Smooth muscle cell (in vitro differentiated cells): Measurements from ENCODE around the gene FLAD1. TPM values are rescaled to one million over a fixed set of nuclear protein-coding genes. Genes with fewer than 3 reads are reported as not detected.

Experiments
- DNase-seq: peaks from one replicate; lab custom pipeline; 2025; ENCODE audit not compliant: unreplicated experiment; lab: John Stamatoyannopoulos, UW
- H2AFZ ChIP-seq: fragments of 200-600 bp; sonication (generic); 2 replicates; pipeline ENCODE4 v1.6.0; 2016; ENCODE audit warnings: antibody characterized with exemption, low read depth, mild to moderate bottlenecking
- H3F3A ChIP-seq: fragments of 200-600 bp; sonication (generic); 2 replicates; pipeline ENCODE4 v1.6.0; 2017; ENCODE audit warnings: antibody characterized with exemption, low read depth
- H3K27ac ChIP-seq: fragments of 200-600 bp; sonication (generic); 2 replicates; pipeline ENCODE4 v1.5.1; 2016; ENCODE audit warnings: low read depth, mild to moderate bottlenecking
- H3K27me3 ChIP-seq: fragments of 200-600 bp; sonication (generic); 2 replicates; pipeline ENCODE4 v1.6.1; 2016; ENCODE audit warnings: low read depth, mild to moderate bottlenecking
- H3K36me3 ChIP-seq: fragments of 200-600 bp; sonication (generic); 2 replicates; pipeline ENCODE4 v1.5.1; 2016; ENCODE audit warnings: low read depth
- H3K4me1 ChIP-seq: fragments of 200-600 bp; sonication (generic); 2 replicates; pipeline ENCODE4 v1.5.1; 2016; ENCODE audit warnings: low read depth
- H3K4me2 ChIP-seq: fragments of 200-600 bp; sonication (generic); 2 replicates; pipeline ENCODE4 v1.6.0; 2016; ENCODE audit warnings: mild to moderate bottlenecking
- H3K4me3 ChIP-seq: fragments of 200-600 bp; sonication (generic); 2 replicates; pipeline ENCODE4 v1.5.1; 2016; ENCODE audit warnings: mild to moderate bottlenecking
- H3K79me2 ChIP-seq: fragments of 200-600 bp; sonication (generic); 2 replicates; pipeline ENCODE4 v1.6.0; 2016; ENCODE audit warnings: low read depth, mild to moderate bottlenecking
- H3K9ac ChIP-seq: fragments of 200-600 bp; sonication (generic); 2 replicates; pipeline ENCODE4 v1.6.0; 2016; ENCODE audit warnings: low read depth
- H3K9me3 ChIP-seq: fragments of 200-600 bp; sonication (generic); replicated peaks from 2 replicates; pipeline ENCODE4 v1.5.1; 2016; ENCODE audit warnings: low read depth
- H4K20me1 ChIP-seq: fragments of 200-600 bp; sonication (generic); 2 replicates; pipeline ENCODE4 v1.6.0; 2016; ENCODE audit warnings: low read depth
- CTCF ChIP-seq: fragments of 200-600 bp; sonication (generic); IDR thresholded peaks from 2 replicates; pipeline ENCODE4 v1.5.1; 2017; ENCODE audit warnings: borderline replicate concordance, mild to moderate bottlenecking, antibody characterized with exemption; ENCODE audit not compliant: insufficient read depth, poor library complexity, severe bottlenecking
- WGBS: methylation state at CpG from one replicate; pipeline ENCODE4 v1.1.7; 2016; ENCODE audit warnings: low lambda C conversion rate; 5-methylcytosine and 5-hydroxymethylcytosine counted together
- polyA plus RNA-seq: library from polyadenylated mRNA; unstranded; fragments of >200 nt; fragmentation: Nextera tagmentation; extraction: Ambion mirVana; gene quantifications from 2 replicates; pipeline ENCODE4 v1.2.1, GENCODE V29; 2016
- total RNA-seq: library from RNA; depleted of rRNA; stranded (reverse); fragments of >200 nt; gene quantifications from 2 replicates; pipeline ENCODE4 v1.2.3, GENCODE V29; 2014

FLAD1 gene
- 30.7 and 31.1 TPM in 2 replicates for total RNA-seq
- 51.4 and 52.1 TPM in 2 replicates for polyA plus RNA-seq

- Histone ChIP-seq H4K20me1 (no peaks in the 10 kb centered on the region), H3K27me3 (no peaks in the 10 kb centered on the region), H3K4me3 (peak within 1 kb of the TSS; percentile 74), H3K4me2 (peak within 1 kb of the TSS; percentile 100), H2AFZ (peak within 1 kb of the TSS; percentile 86), H3K4me1 (peaks cover 9% of the 10 kb centered on the region), H3K36me3 (no peaks in the 10 kb centered on the region), H3K9ac (peak within 1 kb of the TSS; percentile 82), H3K27ac (peak within 1 kb of the TSS; percentile 12), H3F3A (no peaks in the 10 kb centered on the region), H3K79me2 (peaks cover 34% of the 10 kb centered on the region), H3K9me3 (no peaks in the 10 kb centered on the region)
- WGBS: under 1% methylated on average over 26 of the region's 26 CpGs
- peak; percentile 74 for DNase-seq
- no peak for TF ChIP-seq CTCF
Measured at GRCh38 chr1:154982897-154983648, at the start of gene FLAD1. FLAD1 (plus strand) TSS chr1:154983344; CDS start chr1:154983695, 351 bp downstream.

- Histone ChIP-seq H3K9me3 (no peaks in the 10 kb centered on the region), H3K79me2 (no peaks in the 10 kb centered on the region), H3K27ac (no peak overlapping the region), H3K4me3 (no peak overlapping the region), H3K4me2 (no peak overlapping the region), H3F3A (no peaks in the 10 kb centered on the region), H4K20me1 (no peaks in the 10 kb centered on the region), H3K36me3 (no peaks in the 10 kb centered on the region), H2AFZ (no peak overlapping the region), H3K4me1 (no peaks in the 10 kb centered on the region), H3K27me3 (no peaks in the 10 kb centered on the region), H3K9ac (no peak overlapping the region)
- WGBS: 97% methylated on average over 5 of the region's 5 CpGs
- no peak for DNase-seq
- no peak for TF ChIP-seq CTCF
Measured at GRCh38 chr1:154934358-154934948, 48.7 kb upstream of the FLAD1 start.

- Histone ChIP-seq H3F3A (no peaks in the 10 kb centered on the region), H3K79me2 (no peaks in the 10 kb centered on the region), H3K4me2 (peak overlapping the region; percentile 82), H3K36me3 (no peaks in the 10 kb centered on the region), H3K9me3 (no peaks in the 10 kb centered on the region), H3K27ac (peak overlapping the region; percentile 96), H3K27me3 (no peaks in the 10 kb centered on the region), H3K4me1 (peaks cover 11% of the 10 kb centered on the region), H3K4me3 (peak overlapping the region; percentile 62), H4K20me1 (no peaks in the 10 kb centered on the region), H3K9ac (peak overlapping the region; percentile 99), H2AFZ (peak overlapping the region; percentile 78)
- no peak for DNase-seq
- TF ChIP-seq CTCF: no peak
- 45% methylated on average over 27 of the region's 27 CpGs for WGBS
Measured at GRCh38 chr1:154935749-154936554, 47.2 kb upstream of the FLAD1 start.
